ENCODE measurements around the gene ERG. TPM values are rescaled to one million over a fixed set of nuclear protein-coding genes. Genes with fewer than 3 reads are reported as not detected.

Gene ERG
- total RNA-seq, 2 experiments from 2014 or later: not detected

DNA sequence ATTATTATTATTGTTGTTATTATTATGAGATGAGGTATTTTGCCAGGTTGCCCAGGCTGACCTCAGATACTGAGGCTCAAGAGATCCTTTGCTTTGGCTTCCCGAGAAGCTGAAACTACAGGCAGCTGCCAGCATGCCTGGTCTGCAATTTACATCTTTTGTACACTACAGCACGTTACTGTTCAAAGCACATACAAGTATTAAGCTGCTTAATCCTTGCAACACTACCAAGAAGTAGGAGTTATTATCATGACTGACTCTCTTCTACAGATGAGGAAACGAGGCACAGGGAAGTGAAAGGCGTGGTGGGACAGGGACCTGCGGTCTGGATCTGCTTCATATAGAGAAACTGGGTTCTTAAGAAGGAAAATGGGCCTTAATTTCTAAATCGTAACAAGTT, 11.6 kb downstream of the ERG start:
- H3K9me2 ChIP-seq (ENCODE audit: insufficient read depth, low read length): no peaks in the 10 kb centered on the region
- ChIA-PET POLR2A (interaction anchor here (0.5 kb wide), 2 partner anchors 228 to 1134 kb away, joined by 3 read pairs; no protein-coding TSS in a partner anchor), CTCF (ENCODE audit: unreplicated experiment) (no interaction called here)
- no peaks in the 10 kb centered on the region for H3K36me3 ChIP-seq (ENCODE audit: insufficient read depth, low read length)
- no peaks in the 10 kb centered on the region for H4K20me1 ChIP-seq (ENCODE audit: insufficient read depth, low read length)
- no peak for TF ChIP-seq EZH2phosphoT487 (IDR thresholded peaks at IDR 0.05; ENCODE audit: borderline replicate concordance, low read depth, low read length)
- TF ChIP-seq, protein P1, sequence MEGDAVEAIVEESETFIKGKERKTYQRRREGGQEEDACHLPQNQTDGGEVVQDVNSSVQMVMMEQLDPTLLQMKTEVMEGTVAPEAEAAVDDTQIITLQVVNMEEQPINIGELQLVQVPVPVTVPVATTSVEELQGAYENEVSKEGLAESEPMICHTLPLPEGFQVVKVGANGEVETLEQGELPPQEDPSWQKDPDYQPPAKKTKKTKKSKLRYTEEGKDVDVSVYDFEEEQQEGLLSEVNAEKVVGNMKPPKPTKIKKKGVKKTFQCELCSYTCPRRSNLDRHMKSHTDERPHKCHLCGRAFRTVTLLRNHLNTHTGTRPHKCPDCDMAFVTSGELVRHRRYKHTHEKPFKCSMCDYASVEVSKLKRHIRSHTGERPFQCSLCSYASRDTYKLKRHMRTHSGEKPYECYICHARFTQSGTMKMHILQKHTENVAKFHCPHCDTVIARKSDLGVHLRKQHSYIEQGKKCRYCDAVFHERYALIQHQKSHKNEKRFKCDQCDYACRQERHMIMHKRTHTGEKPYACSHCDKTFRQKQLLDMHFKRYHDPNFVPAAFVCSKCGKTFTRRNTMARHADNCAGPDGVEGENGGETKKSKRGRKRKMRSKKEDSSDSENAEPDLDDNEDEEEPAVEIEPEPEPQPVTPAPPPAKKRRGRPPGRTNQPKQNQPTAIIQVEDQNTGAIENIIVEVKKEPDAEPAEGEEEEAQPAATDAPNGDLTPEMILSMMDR (conservative IDR thresholded peaks at IDR 0.05; ENCODE audit: low read length): no peak
- H3K4me3 ChIP-seq (ENCODE audit: low read depth, low read length, poor library complexity, severe bottlenecking): no peak overlapping the region
- no peaks in the 10 kb centered on the region for H3K9me3 ChIP-seq (ENCODE audit: low read length)
- H2AFZ ChIP-seq (ENCODE audit: low read length): no peak overlapping the region
- H3K4me1 ChIP-seq (ENCODE audit: insufficient read depth, low read length, poor library complexity, severe bottlenecking): no peaks in the 10 kb centered on the region
- no peaks in the 10 kb centered on the region for H3K79me2 ChIP-seq (ENCODE audit: insufficient read depth, low read depth, low read length)
- no peak overlapping the region for H3K4me2 ChIP-seq (ENCODE audit: low read length)
- intact Hi-C loops (cut with micrococcal nuclease; ENCODE audit: unreplicated experiment): no loop called here
- H3K27ac ChIP-seq (ENCODE audit: low read depth, low read length, poor library complexity, severe bottlenecking): no peak overlapping the region
- no TSS peak for BruUV-seq (replicated peaks)
- no peak for DNase-seq (ENCODE audit: low spot score)

DNA sequence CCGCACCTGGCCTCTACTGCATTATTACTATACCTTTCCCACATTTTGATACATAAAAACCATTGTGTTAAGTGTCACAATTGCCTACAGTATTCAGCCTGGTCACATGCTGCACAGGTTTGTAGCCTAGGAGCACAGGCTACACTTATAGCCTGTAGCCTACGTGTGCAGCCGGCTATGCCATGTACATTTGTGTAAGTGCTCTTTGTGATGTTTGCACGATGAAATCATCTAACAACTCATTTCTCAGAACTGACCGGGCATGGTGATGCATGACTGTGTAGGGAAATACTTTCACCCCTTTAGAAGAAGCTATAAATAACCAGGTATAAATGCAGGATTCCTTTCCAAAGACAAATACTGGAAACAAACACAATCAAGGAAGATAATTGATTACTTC, 12.1 kb downstream of the ERG start:
- H3K36me3 ChIP-seq (ENCODE audit: insufficient read depth, low read length): no peaks in the 10 kb centered on the region
- DNase-seq (ENCODE audit: low spot score): no peak
- H3K9me3 ChIP-seq (ENCODE audit: low read length): no peaks in the 10 kb centered on the region
- no peak overlapping the region for H2AFZ ChIP-seq (ENCODE audit: low read length)
- no peaks in the 10 kb centered on the region for H3K4me1 ChIP-seq (ENCODE audit: insufficient read depth, low read length, poor library complexity, severe bottlenecking)
- H3K4me3 ChIP-seq (ENCODE audit: low read depth, low read length, poor library complexity, severe bottlenecking): no peak overlapping the region
- TF ChIP-seq, protein P1 (conservative IDR thresholded peaks at IDR 0.05; ENCODE audit: low read length): no peak
- TF ChIP-seq EZH2phosphoT487 (IDR thresholded peaks at IDR 0.05; ENCODE audit: borderline replicate concordance, low read depth, low read length): no peak
- H4K20me1 ChIP-seq (ENCODE audit: insufficient read depth, low read length): no peaks in the 10 kb centered on the region
- H3K79me2 ChIP-seq (ENCODE audit: insufficient read depth, low read depth, low read length): no peaks in the 10 kb centered on the region
- no peak overlapping the region for H3K4me2 ChIP-seq (ENCODE audit: low read length)
- no TSS peak for BruUV-seq (replicated peaks)
- ChIA-PET POLR2A (interaction anchor here (0.5 kb wide), 2 partner anchors 227 to 1134 kb away, joined by 3 read pairs; no protein-coding TSS in a partner anchor), CTCF (ENCODE audit: unreplicated experiment) (no interaction called here)
- intact Hi-C loops (cut with micrococcal nuclease; ENCODE audit: unreplicated experiment): no loop called here
- H3K27ac ChIP-seq (ENCODE audit: low read depth, low read length, poor library complexity, severe bottlenecking): no peak overlapping the region
- no peaks in the 10 kb centered on the region for H3K9me2 ChIP-seq (ENCODE audit: insufficient read depth, low read length)

DNA sequence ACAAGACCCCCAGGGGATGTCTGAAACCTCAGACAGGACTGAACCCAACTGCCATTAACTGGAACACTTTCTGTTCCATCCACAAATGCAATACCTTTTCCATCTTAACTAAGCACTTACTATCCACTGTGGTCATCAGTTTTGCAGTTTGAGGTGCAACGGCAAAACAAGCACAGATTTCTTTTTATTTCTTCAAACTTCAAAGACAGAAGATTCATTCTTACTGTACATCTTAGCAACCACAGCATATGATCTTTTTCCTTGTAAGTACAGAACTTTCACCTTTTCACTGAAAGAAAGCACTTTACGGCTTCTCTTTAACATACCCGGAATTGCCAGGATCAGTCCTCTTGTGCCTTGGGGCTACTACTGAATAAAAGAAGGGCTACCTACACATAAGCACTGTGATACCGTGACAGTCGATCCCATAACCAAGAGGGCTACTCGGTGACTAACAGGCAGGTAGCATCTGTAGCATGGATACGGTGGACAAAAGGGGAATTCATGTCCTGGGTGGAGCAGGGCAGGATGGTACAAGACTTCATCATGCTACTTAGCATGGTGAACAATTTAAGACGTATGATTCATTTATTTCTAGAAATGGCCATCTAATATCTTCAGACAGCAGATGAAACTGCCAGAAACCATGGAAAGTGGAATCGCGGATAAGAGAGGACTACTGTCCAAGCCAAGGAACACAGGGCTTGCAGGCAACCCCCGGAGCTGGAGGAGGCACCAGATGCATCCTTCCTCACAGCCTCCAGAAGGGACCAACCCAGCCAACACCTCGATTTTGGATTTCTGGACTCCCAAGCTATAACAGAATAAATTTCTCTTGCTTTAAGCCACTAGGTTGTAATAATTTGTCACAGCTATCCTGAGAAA, 18.4 kb downstream of the ERG start:
- H4K20me1 ChIP-seq (ENCODE audit: insufficient read depth, low read length): no peaks in the 10 kb centered on the region
- no peaks in the 10 kb centered on the region for H3K4me1 ChIP-seq (ENCODE audit: insufficient read depth, low read length, poor library complexity, severe bottlenecking)
- POLR2A ChIA-PET: no interaction called here
- no peaks in the 10 kb centered on the region for H3K36me3 ChIP-seq (ENCODE audit: insufficient read depth, low read length)
- H3K27ac ChIP-seq (ENCODE audit: low read depth, low read length, poor library complexity, severe bottlenecking): no peak overlapping the region
- H3K4me3 ChIP-seq (ENCODE audit: low read depth, low read length, poor library complexity, severe bottlenecking): no peak overlapping the region
- CTCF ChIA-PET (ENCODE audit: unreplicated experiment): interaction anchor here (0.6 kb wide), 1 partner anchor 311 kb away, joined by 4 read pairs; no protein-coding TSS in a partner anchor
- BruUV-seq (replicated peaks): no TSS peak
- H3K79me2 ChIP-seq (ENCODE audit: insufficient read depth, low read depth, low read length): no peaks in the 10 kb centered on the region
- no peaks in the 10 kb centered on the region for H3K9me2 ChIP-seq (ENCODE audit: insufficient read depth, low read length)
- TF ChIP-seq EZH2phosphoT487 (IDR thresholded peaks at IDR 0.05; ENCODE audit: borderline replicate concordance, low read depth, low read length): no peak
- TF ChIP-seq, protein P1 (conservative IDR thresholded peaks at IDR 0.05; ENCODE audit: low read length): no peak
- intact Hi-C loops (cut with micrococcal nuclease; ENCODE audit: unreplicated experiment): no loop called here
- no peak overlapping the region for H2AFZ ChIP-seq (ENCODE audit: low read length)
- H3K4me2 ChIP-seq (ENCODE audit: low read length): no peak overlapping the region
- DNase-seq (ENCODE audit: low spot score): no peak
- H3K9me3 ChIP-seq (ENCODE audit: low read length): no peaks in the 10 kb centered on the region

Measured in OCI-LY7 (cell line).